Trophoblast cell (in vitro differentiated cells and primary cell): Measurements from ENCODE around the gene TRAPPC6A.
"Not testable (repeated sequence)": the region's sequence is repeated elsewhere in the genome, so short reads cannot be mapped to it uniquely, and the experiment has no call there.

Experiments used
- DNase-seq, 2 donors: peaks; one replicate each; pipeline ENCODE4 v3.0.0-alpha.2; 2016
- H2AFZ ChIP-seq: 2 replicates; pipeline ENCODE4 v1.6.1; 2013; ENCODE audit warnings: low read length, moderate library complexity, mild to moderate bottlenecking; ENCODE audit not compliant: insufficient read depth, poor library complexity
- H2AK5ac ChIP-seq: 2 replicates; pipeline ENCODE4 v1.6.1; 2013; ENCODE audit warnings: mild to moderate bottlenecking, low read length
- H2BK120ac ChIP-seq: 2 replicates; pipeline ENCODE4 v1.6.1; 2013; ENCODE audit warnings: low read length, mild to moderate bottlenecking, moderate library complexity; ENCODE audit not compliant: insufficient read depth, poor library complexity
- H2BK12ac ChIP-seq: 2 replicates; pipeline ENCODE4 v1.6.1; 2013; ENCODE audit warnings: mild to moderate bottlenecking, low read length, moderate library complexity
- H2BK5ac ChIP-seq: 2 replicates; pipeline ENCODE4 v1.6.1; 2013; ENCODE audit warnings: low read length, low read depth, moderate library complexity, mild to moderate bottlenecking; ENCODE audit not compliant: poor library complexity
- H3K14ac ChIP-seq: 2 replicates; pipeline ENCODE4 v1.6.1; 2013; ENCODE audit warnings: mild to moderate bottlenecking, low read length
- H3K18ac ChIP-seq: 2 replicates; pipeline ENCODE4 v1.6.1; 2013; ENCODE audit warnings: mild to moderate bottlenecking, low read length
- H3K23ac ChIP-seq: 2 replicates; pipeline ENCODE4 v1.6.1; 2013; ENCODE audit warnings: low read length
- H3K27ac ChIP-seq: 2 replicates; pipeline ENCODE4 v1.5.1; 2013; ENCODE audit warnings: low read depth, mild to moderate bottlenecking, inconsistent platforms, low read length, moderate library complexity
- H3K27me3 ChIP-seq: 2 replicates; pipeline ENCODE4 v1.6.1; 2013; ENCODE audit warnings: inconsistent platforms, mild to moderate bottlenecking, low read length, moderate library complexity; ENCODE audit not compliant: insufficient read depth
- H3K36me3 ChIP-seq, 2 experiments: 1 replicate in 1 of 2; 2 replicates in 1 of 2; pipeline ENCODE4 v1.6.1; 2013; ENCODE audit warnings: low read length in 2 of 2, mild to moderate bottlenecking in 2 of 2, moderate library complexity in 1 of 2; ENCODE audit not compliant: insufficient read depth in 2 of 2, control insufficient read depth in 1 of 2
- H3K4ac ChIP-seq: 2 replicates; pipeline ENCODE4 v1.6.1; 2013; ENCODE audit warnings: low read depth, mild to moderate bottlenecking, low read length, moderate library complexity
- H3K4me1 ChIP-seq, 2 experiments: 1 replicate in 1 of 2; 2 replicates in 1 of 2; pipeline ENCODE4 v1.6.1; 2013; ENCODE audit warnings: low read length in 2 of 2, mild to moderate bottlenecking in 2 of 2, moderate library complexity in 1 of 2; ENCODE audit not compliant: insufficient read depth in 2 of 2, control insufficient read depth in 1 of 2
- H3K4me2 ChIP-seq: 2 replicates; pipeline ENCODE4 v1.6.1; 2013; ENCODE audit warnings: inconsistent platforms, mild to moderate bottlenecking, low read length, moderate library complexity
- H3K4me3 ChIP-seq: 2 replicates; pipeline ENCODE4 v1.5.1; 2013; ENCODE audit warnings: mild to moderate bottlenecking, low read depth, low read length, inconsistent platforms
- H3K79me1 ChIP-seq: one replicate; pipeline ENCODE4 v1.6.1; 2013; ENCODE audit warnings: low read length
- H3K79me2 ChIP-seq: 2 replicates; pipeline ENCODE4 v1.6.1; 2013; ENCODE audit warnings: low read length, mild to moderate bottlenecking; ENCODE audit not compliant: control insufficient read depth, insufficient read depth, poor library complexity
- H3K9ac ChIP-seq: 2 replicates; pipeline ENCODE4 v1.6.1; 2013; ENCODE audit warnings: mild to moderate bottlenecking, low read length
- H3K9me3 ChIP-seq: 2 replicates; pipeline ENCODE4 v1.6.1; 2013; ENCODE audit warnings: low read depth, mild to moderate bottlenecking, control low read depth, inconsistent platforms, low read length; ENCODE audit not compliant: insufficient read depth
- H4K12ac ChIP-seq: 2 replicates; pipeline ENCODE4 v1.6.1; 2013; ENCODE audit warnings: low read depth, mild to moderate bottlenecking, low read length, moderate library complexity
- H4K8ac ChIP-seq: 2 replicates; pipeline ENCODE4 v1.6.1; 2013; ENCODE audit warnings: low read depth, mild to moderate bottlenecking, low read length, moderate library complexity
- H4K91ac ChIP-seq: one replicate; pipeline ENCODE4 v1.6.1; 2013; ENCODE audit warnings: low read depth, mild to moderate bottlenecking, low read length, moderate library complexity
- WGBS: extraction: QIAGEN DNeasy Blood & Tissue Kit; methylation state at CpG from one replicate; pipeline ENCODE4 v1.1.7; 2013; ENCODE audit warnings: missing lambda C conversion rate; ENCODE audit not compliant: insufficient read length, insufficient coverage; ENCODE audit errors: extremely low coverage; 5-methylcytosine and 5-hydroxymethylcytosine counted together

Gene TRAPPC6A

GRCh38 chr19:45118591-45119355, 59.3 kb downstream of the TRAPPC6A start:
- not testable (repeated sequence) for H3K79me2 ChIP-seq, H4K91ac ChIP-seq, H3K4me2 ChIP-seq, H2AFZ ChIP-seq, H3K4ac ChIP-seq, H3K4me3 ChIP-seq, DNase-seq, H3K27ac ChIP-seq, H3K18ac ChIP-seq, H4K8ac ChIP-seq, H3K14ac ChIP-seq, H3K79me1 ChIP-seq, H4K12ac ChIP-seq, H2BK12ac ChIP-seq, H2BK120ac ChIP-seq, H3K23ac ChIP-seq, H3K36me3 ChIP-seq, H3K27me3 ChIP-seq, H2AK5ac ChIP-seq, H3K9me3 ChIP-seq, H2BK5ac ChIP-seq, H3K9ac ChIP-seq
- H3K4me1 ChIP-seq, result peaks cover 28 to 39% of the 10 kb centered on the region in 2 experiments
- no CpG with 5 or more reads among the region's 18 CpGs for WGBS

GRCh38 chr19:45118106-45118505, 59.9 kb downstream of the TRAPPC6A start:
- WGBS, result no CpG with 5 or more reads among the region's 5 CpGs

GRCh38 chr19:45117671-45118070, 60.4 kb downstream of the TRAPPC6A start:
- WGBS, result no CpG with 5 or more reads among the region's 12 CpGs
- Histone ChIP-seq H3K9me3 (no peaks in the 10 kb centered on the region), H2BK5ac (no peak overlapping the region), H3K4me2 (no peak overlapping the region), H2AFZ (no peak overlapping the region), H3K4me3 (no peak overlapping the region), H3K18ac (peak overlapping the region; percentile 2), H4K91ac (no peak overlapping the region), H3K9ac (no peak overlapping the region), H2AK5ac (no peak overlapping the region), H3K14ac (no peak overlapping the region), H3K27me3 (no peaks in the 10 kb centered on the region), H3K36me3 (no peaks in the 10 kb centered on the region), H2BK120ac (no peak overlapping the region), H3K4ac (no peak overlapping the region), H4K8ac (no peak overlapping the region), H3K23ac (no peak overlapping the region), H4K12ac (no peak overlapping the region), H3K4me1 (peaks cover 19 to 34% of the 10 kb centered on the region in 2 experiments), H3K79me1 (no peaks in the 10 kb centered on the region), H2BK12ac (no peak overlapping the region), H3K79me2 (peaks cover 13% of the 10 kb centered on the region), H3K27ac (no peak overlapping the region)
- no peak for DNase-seq

More at GRCh38 chr19:45118106-45118505, 59.9 kb downstream of the TRAPPC6A start:
- H2BK120ac ChIP-seq, result no peak overlapping the region
- no peak overlapping the region for H3K4me2 ChIP-seq
- peaks cover 13% of the 10 kb centered on the region for H3K79me2 ChIP-seq
- H4K12ac ChIP-seq, result no peak overlapping the region
- no peak overlapping the region for H4K91ac ChIP-seq
- no peak overlapping the region for H3K9ac ChIP-seq
- no peak overlapping the region for H3K4ac ChIP-seq
- no peak overlapping the region for H3K14ac ChIP-seq
- H3K79me1 ChIP-seq, result no peaks in the 10 kb centered on the region
- H3K9me3 ChIP-seq, result no peaks in the 10 kb centered on the region
- H2BK12ac ChIP-seq, result no peak overlapping the region
- no peaks in the 10 kb centered on the region for H3K36me3 ChIP-seq
- H3K27ac ChIP-seq, result no peak overlapping the region
- H2AFZ ChIP-seq, result no peak overlapping the region
- no peak overlapping the region for H3K18ac ChIP-seq
- DNase-seq, result no peak
- H2AK5ac ChIP-seq, result no peak overlapping the region
- H3K27me3 ChIP-seq, result no peaks in the 10 kb centered on the region
- no peak overlapping the region for H3K4me3 ChIP-seq
- H4K8ac ChIP-seq, result no peak overlapping the region
- no peak overlapping the region for H2BK5ac ChIP-seq
- H3K4me1 ChIP-seq, result peaks cover 23 to 38% of the 10 kb centered on the region in 2 experiments
- H3K23ac ChIP-seq, result no peak overlapping the region

- Histone ChIP-seq H3K9me3 (no peaks in the 10 kb centered on the region), H3K27me3 (no peaks in the 10 kb centered on the region), H3K9ac (no peak overlapping the region), H3K4me2 (no peak overlapping the region), H2BK120ac (no peak overlapping the region), H2AK5ac (no peak overlapping the region), H3K36me3 (no peaks in the 10 kb centered on the region), H4K12ac (no peak overlapping the region), H2AFZ (no peak overlapping the region), H3K79me2 (peaks cover 16% of the 10 kb centered on the region), H4K8ac (no peak overlapping the region), H3K79me1 (no peaks in the 10 kb centered on the region), H4K91ac (no peak overlapping the region), H3K18ac (peak overlapping the region; percentile 2), H2BK12ac (no peak overlapping the region), H3K4ac (no peak overlapping the region), H3K14ac (no peak overlapping the region), H3K4me1 (peaks cover 15 to 29% of the 10 kb centered on the region in 2 experiments), H3K4me3 (no peak overlapping the region), H3K23ac (no peak overlapping the region), H3K27ac (no peak overlapping the region), H2BK5ac (no peak overlapping the region)
- no CpG with 5 or more reads among the region's 16 CpGs for WGBS
- DNase-seq, result no peak
Observed at GRCh38 chr19:45117167-45117594, 60.9 kb downstream of the TRAPPC6A start.
